Heart left ventricle (tissue), 16 donors: ENCODE measurements around the gene LIN37. TPM values are rescaled to one million over a fixed set of nuclear protein-coding genes. Genes with fewer than 3 reads are reported as not detected.
A peak's percentile ranks its signal among the peaks of the same experiment; 100 is the strongest.

ENCODE experiments used
- ATAC-seq, 4 donors: fragments of 200-7000 bp; cut with Tn5 transposase; one replicate each; pipeline ENCODE4 v1.9.1; 2020 to 2022; ENCODE audit warnings: moderate library complexity in 4 of 4, mild to moderate bottlenecking in 3 of 4, moderate number of reproducible peaks in 1 of 4
- DNase-seq, 5 donors: peaks; one replicate each; pipeline ENCODE4 v3.0.0-alpha.2; 2020
- H3K27ac ChIP-seq, 12 donors: fragments of 200-600 bp; sonication (generic) in 4 of 12; one replicate each; pipeline versions ENCODE4 v1.5.0 to v1.8.0; 2016 to 2022; ENCODE audit warnings: mild to moderate bottlenecking in 2 of 12
- H3K27me3 ChIP-seq, 9 donors: fragments of 200-600 bp; sonication (generic) in 2 of 9; one replicate each; pipeline versions ENCODE4 v1.5.1 to v1.8.0; 2016 to 2022; ENCODE audit warnings: mild to moderate bottlenecking in 3 of 9
- H3K36me3 ChIP-seq, 9 donors: fragments of 200-600 bp; sonication (generic) in 2 of 9; one replicate each; pipeline versions ENCODE4 v1.5.0 to v1.8.0; 2018 to 2022; ENCODE audit warnings: mild to moderate bottlenecking in 2 of 9
- H3K4me1 ChIP-seq, 12 donors: fragments of 200-600 bp; sonication (generic) in 4 of 12; one replicate each; pipeline versions ENCODE4 v1.5.0 to v1.8.0; 2016 to 2022; ENCODE audit warnings: mild to moderate bottlenecking in 3 of 12
- H3K4me3 ChIP-seq, 12 donors: fragments of 200-600 bp; sonication (generic) in 4 of 12; one replicate each; pipeline versions ENCODE4 v1.5.0 to v1.8.0; 2017 to 2022; ENCODE audit warnings: mild to moderate bottlenecking in 9 of 12, moderate library complexity in 4 of 12
- H3K9me3 ChIP-seq, 12 donors: fragments of 200-600 bp; sonication (generic) in 4 of 12; one replicate each; pipeline versions ENCODE4 v1.5.0 to v1.8.0; 2016 to 2022; ENCODE audit warnings: mild to moderate bottlenecking in 1 of 12
- POLR2A ChIP-seq, 2 donors: fragments of 450-650 bp; IDR thresholded peaks; one replicate each; pipeline ENCODE4 v1.6.1; 2017; ENCODE audit warnings: antibody characterized with exemption in 2 of 2, mild to moderate bottlenecking in 2 of 2, moderate library complexity in 2 of 2
- WGBS, 4 donors: extraction: QIAGEN DNeasy Blood & Tissue Kit in 2 of 4; methylation state at CpG; one replicate each; pipeline versions ENCODE4 v1.1.5 to v1.1.7; 2013 to 2018; 5-methylcytosine and 5-hydroxymethylcytosine counted together
- intact Hi-C, 10 donors: fragments of 100-400 bp; cut with DNase I; formaldehyde crosslinking; loops; one replicate each; pipeline versions ENCODE4 v1.11.1 to v1.14.2; 2022
- polyA plus RNA-seq, 2 donors: library from polyadenylated mRNA; stranded (reverse); fragments of 200-250 nt; gene quantifications; one replicate each; pipeline ENCODE4 v1.2.3, GENCODE V29; 2013
- total RNA-seq, 9 donors: library from RNA; depleted of rRNA in 2 of 9; stranded (reverse); fragments of >200 nt in 2 of 9; fragmentation: NEBNext Ultra II Directional in 3 of 9; extraction: Animal tissue kit (Norgen Biotek cat#: 25700) in 3 of 9; gene quantifications; one replicate each; pipeline versions ENCODE4 v1.1.0 to v1.2.4, GENCODE V29; 2016 to 2023
- TF ChIP-seq, protein P1 (sequence below), 12 donors: fragments of 200-600 bp; sonication (generic) in 4 of 12; IDR thresholded peaks; one replicate each; pipeline versions ENCODE4 v1.5.0 to v1.8.0; 2018 to 2022; ENCODE audit warnings: antibody characterized with exemption in 12 of 12, mild to moderate bottlenecking in 5 of 12
- donor health status: ischemic (EF 13 %, LVEDD 7.1; RV severe dilation, severe dysfunction).
- donor health status: healthy with polysubstance abuse.
- donor health status: DM: no; HTN: yes; CAD: no.
- donor health status: DM: no; HTN: no; CAD: no.
- donor health status: ischemic (EF 25% LVEDD 6.9; RV normal size, moderate dysfunction).
- donor health status: ischemic (EF 25% LVEDD 5.7; RV mildly dilated, moderate dysfunction).
- donor health status: healthy.
- donor health status: DM: yes; HTN: yes; CAD: no.
- donor health status: ischemic (EF 35%, LVEDD 5.7; RV mildly dilated, moderate dysfunction).
- donor health status: nonischemic (EF 11% LVEDD 7.7; RV severe dilation, severe dysfunction).
- donor health status: DM: yes; HTN: yes; CAD: no.
- donor health status: PGD.
- donor health status: ischemic (EF 29% LVEDD 5.4; RV normal size, mild dysfunction).
- donor health status: nonischemic (EF 23%, LVEDD 6.1; RV moderate dilation, normal function).

Gene LIN37
- total and polyA plus RNA-seq, 11 donors: 3.7 to 23.0 (median 7.8) TPM

DNA sequence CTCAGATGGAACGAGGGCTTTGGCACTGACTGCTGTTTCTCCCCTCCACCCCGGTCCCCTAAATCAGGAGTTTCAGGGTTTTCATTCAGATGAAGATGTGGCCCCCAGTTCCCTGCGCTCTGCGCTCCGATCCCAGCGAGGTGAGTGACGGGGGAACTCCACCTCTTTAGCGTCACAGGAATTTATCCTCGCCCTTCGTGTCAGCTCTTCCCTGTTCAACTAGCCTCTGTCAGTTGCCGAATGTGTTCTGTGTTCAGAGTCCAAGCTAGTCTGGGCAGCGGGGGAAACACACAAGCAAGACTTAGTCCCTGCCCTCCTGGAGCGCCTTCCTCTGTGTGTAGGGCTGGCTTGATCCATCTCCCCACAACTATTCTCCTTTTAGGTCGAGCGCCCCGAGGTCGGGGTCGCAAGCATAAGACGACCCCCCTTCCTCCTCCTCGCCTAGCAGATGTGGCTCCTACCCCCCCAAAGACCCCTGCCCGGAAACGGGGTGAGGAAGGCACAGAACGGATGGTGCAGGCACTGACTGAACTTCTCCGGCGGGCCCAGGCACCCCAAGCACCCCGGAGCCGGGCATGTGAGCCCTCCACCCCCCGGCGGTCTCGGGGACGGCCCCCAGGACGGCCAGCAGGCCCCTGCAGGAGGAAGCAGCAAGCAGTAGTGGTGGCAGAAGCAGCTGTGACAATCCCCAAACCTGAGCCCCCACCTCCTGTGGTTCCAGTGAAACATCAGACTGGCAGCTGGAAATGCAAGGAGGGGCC is 28.8 kb upstream of the LIN37 start:
- intact Hi-C loops: loop anchor here in 4 of 10 donors (5.0 to 10.0 kb wide), 5 partner anchors 172 to 455 kb away; partner anchors contain the start of genes TMEM147 (in 4 of the 4), LRFN3 (in 2 of the 4), FFAR3 (in 1 of the 4) and USF2 (in 1 of the 4)
- Histone ChIP-seq H3K36me3 (peaks cover 4 to 51% (median 39%) of the 10 kb centered on the region in 9 donors), H3K4me1 (peaks cover 3 to 39% (median 22%) of the 10 kb centered on the region in 12 donors), H3K4me3 (peak overlapping the region in 7 of 12 donors; percentile 67 to 100 (median 84)), H3K27me3 (no peaks in the 10 kb centered on the region), H3K27ac (peak overlapping the region in 2 of 12 donors; percentile 85 to 89), H3K9me3 (no peaks in the 10 kb centered on the region)
- DNase-seq (no peak), ATAC-seq (no peak)
- WGBS, 4 donors: 85 to 89% (median 87%) methylated on average over 31 to 32 of the region's 32 CpGs
- TF ChIP-seq POLR2A (IDR thresholded peaks at IDR 0.05): no peak
- TF ChIP-seq, protein P1, sequence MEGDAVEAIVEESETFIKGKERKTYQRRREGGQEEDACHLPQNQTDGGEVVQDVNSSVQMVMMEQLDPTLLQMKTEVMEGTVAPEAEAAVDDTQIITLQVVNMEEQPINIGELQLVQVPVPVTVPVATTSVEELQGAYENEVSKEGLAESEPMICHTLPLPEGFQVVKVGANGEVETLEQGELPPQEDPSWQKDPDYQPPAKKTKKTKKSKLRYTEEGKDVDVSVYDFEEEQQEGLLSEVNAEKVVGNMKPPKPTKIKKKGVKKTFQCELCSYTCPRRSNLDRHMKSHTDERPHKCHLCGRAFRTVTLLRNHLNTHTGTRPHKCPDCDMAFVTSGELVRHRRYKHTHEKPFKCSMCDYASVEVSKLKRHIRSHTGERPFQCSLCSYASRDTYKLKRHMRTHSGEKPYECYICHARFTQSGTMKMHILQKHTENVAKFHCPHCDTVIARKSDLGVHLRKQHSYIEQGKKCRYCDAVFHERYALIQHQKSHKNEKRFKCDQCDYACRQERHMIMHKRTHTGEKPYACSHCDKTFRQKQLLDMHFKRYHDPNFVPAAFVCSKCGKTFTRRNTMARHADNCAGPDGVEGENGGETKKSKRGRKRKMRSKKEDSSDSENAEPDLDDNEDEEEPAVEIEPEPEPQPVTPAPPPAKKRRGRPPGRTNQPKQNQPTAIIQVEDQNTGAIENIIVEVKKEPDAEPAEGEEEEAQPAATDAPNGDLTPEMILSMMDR (IDR thresholded peaks at IDR 0.05): no peak

- peaks cover 3 to 38% (median 22%) of the 10 kb centered on the region in 12 donors for H3K4me1 ChIP-seq
- H3K4me3 ChIP-seq: no peak overlapping the region
- intact Hi-C loops: no loop called here
- H3K9me3 ChIP-seq: no peaks in the 10 kb centered on the region
- no peak for DNase-seq
- TF ChIP-seq, protein P1 (IDR thresholded peaks at IDR 0.05): no peak
- no peak for TF ChIP-seq POLR2A (IDR thresholded peaks at IDR 0.05)
- H3K36me3 ChIP-seq: peaks cover 6 to 56% (median 44%) of the 10 kb centered on the region in 9 donors
- ATAC-seq: no peak
- no peaks in the 10 kb centered on the region for H3K27me3 ChIP-seq
- no peak overlapping the region for H3K27ac ChIP-seq
- WGBS, 4 donors: 90% methylated on average over 9 of the region's 9 CpGs
These were observed 28.2 kb upstream of the LIN37 start for GRCh38 chr19:35720163-35720524.

DNA sequence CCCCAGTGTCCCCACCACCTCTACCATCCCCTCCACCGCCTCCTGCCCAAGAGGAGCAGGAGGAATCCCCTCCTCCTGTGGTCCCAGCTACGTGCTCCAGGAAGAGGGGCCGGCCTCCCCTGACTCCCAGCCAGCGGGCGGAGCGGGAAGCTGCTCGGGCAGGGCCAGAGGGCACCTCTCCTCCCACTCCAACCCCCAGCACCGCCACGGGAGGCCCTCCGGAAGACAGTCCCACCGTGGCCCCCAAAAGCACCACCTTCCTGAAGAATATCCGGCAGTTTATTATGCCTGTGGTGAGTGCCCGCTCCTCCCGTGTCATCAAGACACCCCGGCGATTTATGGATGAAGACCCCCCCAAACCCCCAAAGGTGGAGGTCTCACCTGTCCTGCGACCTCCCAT is 27.7 kb upstream of the LIN37 start:
- Histone ChIP-seq H3K27ac (no peak overlapping the region), H3K4me3 (no peak overlapping the region), H3K4me1 (peaks cover 3 to 33% (median 18%) of the 10 kb centered on the region in 12 donors), H3K9me3 (no peaks in the 10 kb centered on the region), H3K36me3 (peaks cover 8 to 61% (median 49%) of the 10 kb centered on the region in 9 donors), H3K27me3 (no peaks in the 10 kb centered on the region)
- TF ChIP-seq, protein P1 (IDR thresholded peaks at IDR 0.05): no peak
- TF ChIP-seq POLR2A (IDR thresholded peaks at IDR 0.05): no peak
- no peak for DNase-seq
- no peak for ATAC-seq
- 79 to 88% (median 84%) methylated on average over 10 to 17 of the region's 17 CpGs for WGBS, 4 donors
- intact Hi-C loops: no loop called here

DNA sequence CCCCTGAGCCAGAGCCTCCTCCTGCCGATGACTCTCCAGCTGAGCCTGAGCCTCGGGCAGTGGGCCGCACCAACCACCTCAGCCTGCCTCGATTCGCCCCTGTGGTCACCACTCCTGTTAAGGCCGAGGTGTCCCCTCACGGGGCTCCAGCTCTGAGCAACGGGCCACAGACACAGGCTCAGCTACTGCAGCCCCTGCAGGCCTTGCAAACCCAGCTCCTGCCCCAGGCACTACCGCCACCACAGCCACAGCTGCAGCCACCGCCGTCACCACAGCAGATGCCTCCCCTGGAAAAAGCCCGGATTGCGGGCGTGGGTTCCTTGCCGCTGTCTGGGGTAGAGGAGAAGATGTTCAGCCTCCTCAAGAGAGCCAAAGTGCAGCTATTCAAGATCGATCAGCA is 27.0 kb upstream of the LIN37 start:
- TF ChIP-seq, protein P1 (IDR thresholded peaks at IDR 0.05): no peak
- no peak for TF ChIP-seq POLR2A (IDR thresholded peaks at IDR 0.05)
- H3K4me1 ChIP-seq: peaks cover 3 to 26% (median 12%) of the 10 kb centered on the region in 12 donors
- peaks cover 8 to 68% (median 57%) of the 10 kb centered on the region in 9 donors for H3K36me3 ChIP-seq
- H3K27me3 ChIP-seq: no peaks in the 10 kb centered on the region
- H3K9me3 ChIP-seq: no peaks in the 10 kb centered on the region
- intact Hi-C loops: no loop called here
- ATAC-seq (no peak), DNase-seq (no peak)
- 89 to 98% (median 94%) methylated on average over 5 to 16 of the region's 16 CpGs for WGBS, 4 donors
- H3K4me3 ChIP-seq: no peak overlapping the region
- H3K27ac ChIP-seq: no peak overlapping the region
